Activated CD8-positive, alpha-beta memory T cell treated with anti-CD3 and anti-CD28 coated beads for 1 hour (primary cell): ENCODE results near the gene IQCH.

Experiments used
- DNase-seq, 2 donors: peaks; one replicate each; pipeline ENCODE4 v3.0.0-alpha.2; 2020; ENCODE audit warnings: low read depth in 1 of 2; ENCODE audit errors: extremely low read depth in 1 of 2

Gene IQCH

DNA sequence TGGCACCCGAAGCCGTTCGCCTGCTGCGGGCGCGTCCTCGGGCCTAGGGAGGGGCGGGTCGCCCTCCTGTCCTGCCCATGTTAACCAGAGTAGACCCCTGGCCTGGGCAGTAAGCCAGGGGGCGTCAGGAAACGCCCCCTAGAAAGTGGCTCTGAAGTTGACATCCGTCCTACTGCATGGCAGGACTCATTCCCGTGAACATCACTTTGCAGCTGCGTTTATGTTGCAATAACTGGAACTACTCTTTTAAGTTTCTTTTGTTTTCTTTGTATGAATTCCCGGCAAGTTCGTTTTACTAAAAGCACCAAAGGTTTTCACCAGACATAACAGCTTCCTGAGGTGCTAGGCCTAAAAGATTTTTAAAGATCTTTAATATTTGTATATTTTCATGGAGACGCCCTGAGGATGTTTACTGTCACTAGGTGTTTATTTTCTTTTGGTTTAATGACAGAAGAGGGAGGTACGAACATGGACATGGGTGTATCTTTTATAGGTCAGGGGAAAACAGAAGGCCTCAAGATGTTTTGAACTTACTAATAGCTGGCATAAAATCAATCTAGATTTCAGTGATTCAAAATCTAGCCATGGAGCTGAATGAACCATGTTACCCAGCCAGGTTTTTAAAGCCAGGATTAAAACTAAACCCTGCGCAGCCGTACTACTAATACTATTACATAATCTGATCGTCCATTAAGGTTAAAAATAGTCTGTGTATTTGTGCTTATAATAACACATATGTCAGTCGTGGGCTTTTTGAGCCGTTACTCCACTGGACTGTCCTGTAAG, 267.4 kb downstream of the IQCH start:
- no peak for DNase-seq

DNA sequence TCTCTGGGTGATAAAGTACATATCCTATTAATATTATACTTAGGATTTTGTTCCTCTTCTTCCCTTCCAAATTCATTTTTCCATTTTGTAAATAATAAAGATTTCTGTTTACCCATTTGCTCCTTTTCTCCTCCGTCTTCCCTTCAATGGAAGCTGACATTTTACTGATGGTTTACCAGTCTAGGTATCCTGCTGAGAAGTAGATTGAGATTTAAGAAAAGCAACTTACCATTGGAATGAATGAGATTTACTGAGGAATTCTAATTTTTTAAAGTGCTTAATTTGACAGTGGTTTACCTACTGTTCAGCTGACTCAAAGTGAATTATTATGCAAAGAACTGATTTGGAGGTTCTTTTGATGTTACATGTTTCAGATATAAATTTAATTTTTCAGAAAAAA, 268.7 kb downstream of the IQCH start:
- no peak for DNase-seq

DNA sequence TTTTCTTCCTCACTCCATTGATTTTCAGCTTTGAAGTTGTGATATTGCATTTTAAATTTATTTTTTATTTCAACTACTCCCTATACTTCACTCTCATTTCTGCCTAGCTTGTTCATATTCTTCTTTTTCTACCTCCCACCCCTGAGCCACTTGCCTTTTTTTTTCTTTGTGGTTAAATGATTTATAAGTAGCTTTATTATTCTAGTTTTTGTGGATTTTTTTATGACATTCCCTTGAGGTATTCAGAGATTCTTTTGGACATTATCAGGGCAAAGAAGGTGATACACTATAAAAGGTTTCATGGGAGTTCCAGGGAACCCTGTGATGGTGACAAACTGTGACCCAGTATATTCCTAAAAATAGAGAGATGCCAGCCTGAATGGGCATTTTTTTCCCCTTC, 269.6 kb downstream of the IQCH start:
- no peak for DNase-seq

DNA sequence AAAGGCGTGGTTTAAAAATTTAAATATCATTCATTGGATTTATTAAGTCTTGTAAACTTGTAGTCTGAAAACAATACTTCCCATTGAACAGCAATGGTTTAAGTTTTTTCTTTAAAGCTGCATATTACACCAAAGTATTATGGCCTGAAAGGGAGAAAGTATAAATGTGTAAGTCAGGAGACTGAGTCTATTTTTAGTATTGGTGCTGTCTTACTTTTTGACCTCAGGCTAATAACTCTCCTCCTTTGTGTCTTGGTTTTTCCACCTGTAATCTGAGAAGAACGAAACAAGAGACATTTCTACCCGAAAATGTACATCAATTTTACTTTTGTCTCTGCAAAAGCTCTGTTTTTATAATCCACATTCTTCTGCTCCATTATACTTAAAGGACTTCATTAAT, 273.9 kb downstream of the IQCH start:
- DNase-seq: no peak

DNA sequence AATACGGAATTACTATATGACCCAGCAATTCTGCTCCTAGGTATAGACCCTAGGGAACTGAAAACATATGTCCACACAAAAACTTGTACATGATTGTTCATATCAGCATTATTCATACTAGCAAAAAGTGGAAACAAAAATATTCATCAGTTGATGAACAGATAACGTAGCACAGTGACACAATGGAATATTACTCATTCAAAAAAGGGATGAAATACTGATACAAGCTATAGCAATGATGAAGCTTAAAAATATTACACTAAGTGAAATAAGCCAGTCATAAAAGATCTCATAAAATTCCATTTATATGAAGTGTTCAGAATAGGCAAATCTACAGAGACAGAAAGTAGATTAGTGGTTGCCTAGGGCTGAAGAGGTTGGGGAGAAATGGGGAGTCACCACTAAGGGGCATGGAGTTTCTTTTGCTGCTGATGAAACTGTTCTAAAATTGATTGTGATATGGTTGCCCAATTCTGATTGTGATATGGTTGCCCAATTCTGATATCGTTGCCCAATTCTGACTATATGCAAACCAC, 276.9 kb downstream of the IQCH start:
- no peak for DNase-seq

DNA sequence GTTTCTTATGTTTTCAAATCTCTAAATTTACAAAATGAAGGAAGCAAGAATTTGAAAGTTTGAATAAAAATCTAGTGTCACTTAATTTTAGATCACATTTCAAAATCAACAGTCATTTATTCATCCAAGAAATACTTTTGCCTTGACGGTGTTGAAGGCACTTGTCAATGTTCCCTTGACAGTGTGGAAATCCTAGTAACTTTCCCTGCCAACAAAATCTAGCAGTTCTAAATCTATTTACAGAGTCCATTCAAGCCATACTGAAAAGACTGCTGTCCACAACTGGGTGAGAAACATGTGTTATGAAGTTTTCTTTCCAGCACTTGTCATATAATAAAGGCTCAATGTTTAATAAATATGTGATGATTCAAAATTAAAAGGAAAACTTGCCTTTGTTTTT, 279.3 kb downstream of the IQCH start:
- no peak for DNase-seq

DNA sequence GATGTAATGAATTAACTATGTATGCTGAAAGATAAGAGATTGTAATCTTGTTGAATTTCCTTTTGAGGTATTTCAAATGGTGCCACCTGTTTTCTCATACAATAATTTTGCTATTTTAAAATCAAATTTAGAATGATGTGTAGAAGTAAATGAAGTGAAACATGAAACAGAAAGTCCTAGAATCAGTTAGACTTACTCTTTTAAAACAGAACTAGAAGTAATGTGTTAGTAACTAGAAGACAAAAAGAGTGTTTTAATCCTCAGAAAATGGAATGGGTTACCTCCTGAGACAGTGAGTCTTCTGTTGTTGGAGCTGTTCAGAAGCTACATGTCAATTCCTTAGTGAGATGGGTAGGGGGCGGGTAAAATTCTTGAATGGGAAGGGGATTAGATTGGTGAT, 279.8 kb downstream of the IQCH start:
- no peak for DNase-seq

DNA sequence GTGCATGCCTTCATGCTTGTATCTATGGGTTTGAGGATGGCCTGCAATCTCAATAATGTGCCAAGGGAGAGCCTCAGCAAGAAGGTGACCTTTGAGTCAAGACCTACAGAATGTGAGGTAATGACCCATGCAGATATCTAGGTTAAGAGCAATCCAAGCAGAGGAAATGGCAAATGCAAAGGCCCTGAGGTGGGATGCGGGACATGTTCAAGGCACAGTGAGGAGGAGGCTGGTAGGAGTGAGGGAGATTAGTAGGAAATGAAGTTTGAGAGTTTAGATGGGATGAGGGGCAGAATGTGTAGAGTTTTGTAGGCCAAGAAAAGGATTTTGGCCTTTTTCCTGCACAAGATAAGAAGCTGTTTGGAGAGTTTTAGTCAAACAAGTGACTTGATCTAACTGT, 283.2 kb downstream of the IQCH start:
- no peak for DNase-seq

DNA sequence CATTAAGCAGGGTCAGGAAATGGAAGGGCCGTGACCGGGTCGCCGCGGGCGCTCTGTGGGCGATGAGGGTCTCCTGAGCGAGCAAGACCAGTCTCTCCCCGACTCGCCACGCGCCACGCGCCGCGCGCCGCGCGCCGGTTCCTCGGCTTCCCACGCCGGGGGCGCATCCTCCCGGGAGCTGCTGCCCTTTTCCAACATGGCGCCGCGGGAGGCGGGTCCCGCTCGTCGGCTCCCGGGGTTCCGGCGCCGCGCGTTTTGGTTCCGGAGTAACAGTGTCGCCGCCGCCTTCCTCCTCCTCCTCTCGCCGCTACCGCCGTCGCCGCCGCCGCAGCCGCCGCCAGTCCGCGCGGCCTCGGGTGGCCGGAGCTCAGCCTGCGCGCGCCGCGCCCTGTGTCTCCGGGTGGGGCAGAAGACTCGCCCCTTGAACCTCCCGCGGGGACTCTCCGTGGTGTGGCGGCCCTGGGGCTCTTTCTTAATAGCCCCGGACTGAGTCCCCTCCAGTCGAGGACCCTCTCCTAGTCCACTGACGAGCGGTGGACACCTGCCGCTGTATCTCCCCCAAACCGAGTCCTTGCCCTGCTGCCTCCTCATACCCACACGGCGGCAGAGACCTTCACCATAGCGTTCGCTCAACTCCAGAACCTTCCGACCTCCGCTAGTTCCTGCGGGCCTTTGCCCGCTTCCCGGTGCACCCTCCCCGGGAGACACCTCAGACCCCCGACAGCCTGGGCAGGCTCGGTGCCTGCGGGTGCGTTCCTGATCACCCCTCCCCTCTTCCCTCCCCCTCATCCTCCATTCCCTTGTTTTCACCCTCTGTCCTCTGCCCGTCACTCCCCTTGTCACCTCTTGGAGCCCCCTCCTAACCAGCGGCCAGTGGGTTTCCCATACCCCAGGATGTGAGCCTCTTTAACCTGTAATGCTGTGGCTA, 288.1 kb downstream of the IQCH start, which contains the start of gene MAP2K5:
TSS of gene MAP2K5 (plus strand) at position 284 of the 928 bp plus-strand sequence. CDS start at position 917, 633 bp downstream.
- DNase-seq: peak; percentile 46 to 72

DNA sequence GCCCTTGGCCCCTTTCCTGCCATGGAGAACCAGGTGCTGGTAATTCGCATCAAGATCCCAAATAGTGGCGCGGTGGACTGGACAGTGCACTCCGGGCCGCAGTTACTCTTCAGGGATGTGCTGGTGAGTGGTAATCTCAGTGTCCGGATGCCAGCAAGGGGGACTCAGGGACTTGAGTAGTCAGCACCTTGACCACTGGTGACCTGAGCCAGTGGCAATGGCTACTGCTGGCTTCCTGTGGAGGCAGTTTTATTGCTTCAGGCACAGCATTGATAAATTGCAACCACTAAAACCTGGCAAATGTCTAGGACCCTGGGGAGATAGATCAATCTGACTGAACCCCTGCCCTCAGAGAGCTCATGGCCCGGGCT, 288.7 kb downstream of the IQCH start:
- no peak for DNase-seq

DNA sequence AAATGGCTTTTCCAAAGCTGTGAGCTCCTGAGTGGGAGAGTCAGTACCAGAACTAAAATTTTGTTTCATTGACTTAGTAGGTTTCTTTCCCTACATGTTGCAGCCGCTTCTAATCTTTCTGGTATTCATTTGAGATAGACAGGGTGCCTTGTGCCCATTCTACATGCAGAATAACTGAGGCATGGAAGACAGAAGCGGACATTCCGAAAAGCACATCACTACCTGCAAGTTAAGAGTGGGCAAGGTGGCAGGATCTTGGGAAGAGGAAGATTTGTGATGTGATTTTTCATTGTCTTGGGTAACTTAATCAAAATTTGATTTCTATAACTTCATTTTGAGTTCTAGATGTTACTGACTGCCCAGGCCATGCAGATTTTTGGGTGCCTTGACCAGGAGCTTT, 289.9 kb downstream of the IQCH start:
- no peak for DNase-seq

DNA sequence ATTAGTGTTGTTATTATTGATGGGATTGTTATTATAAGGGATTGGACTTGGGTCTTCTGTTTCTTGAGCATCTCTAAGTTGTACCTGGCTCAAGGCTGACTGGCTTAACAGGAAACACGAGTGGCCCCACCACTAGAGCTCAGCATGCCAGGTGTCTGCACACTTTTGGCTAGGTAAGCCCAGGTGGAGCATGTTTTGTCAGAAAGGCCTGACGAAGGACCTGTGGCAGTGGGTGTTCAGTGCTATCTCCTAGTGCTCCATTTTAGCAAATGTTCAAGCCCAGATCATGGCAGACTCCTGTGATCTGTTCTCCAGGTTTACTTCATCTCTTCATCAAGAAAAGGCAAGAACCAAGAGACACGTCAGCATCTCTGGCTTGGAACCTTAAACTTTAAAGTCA, 291.3 kb downstream of the IQCH start:
- DNase-seq: no peak

DNA sequence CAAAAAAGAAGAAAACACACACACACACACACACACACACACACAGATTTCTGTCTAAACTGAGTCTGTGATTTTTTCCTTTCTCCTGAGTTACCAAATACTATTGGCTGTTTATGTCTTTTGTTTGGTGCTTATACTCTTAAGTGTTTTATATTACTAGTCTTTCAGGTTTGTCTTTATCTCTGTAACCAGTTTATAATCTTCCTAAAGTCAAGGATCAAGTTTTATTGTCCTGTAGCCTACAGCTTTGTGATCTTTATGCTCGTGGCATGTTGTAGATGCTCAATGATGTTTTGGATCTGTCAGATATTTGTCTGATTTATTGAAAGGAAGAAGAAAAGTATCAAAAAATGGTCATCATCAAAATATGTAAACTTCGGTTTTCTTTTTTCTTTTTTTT, 292.5 kb downstream of the IQCH start:
- DNase-seq: no peak

DNA sequence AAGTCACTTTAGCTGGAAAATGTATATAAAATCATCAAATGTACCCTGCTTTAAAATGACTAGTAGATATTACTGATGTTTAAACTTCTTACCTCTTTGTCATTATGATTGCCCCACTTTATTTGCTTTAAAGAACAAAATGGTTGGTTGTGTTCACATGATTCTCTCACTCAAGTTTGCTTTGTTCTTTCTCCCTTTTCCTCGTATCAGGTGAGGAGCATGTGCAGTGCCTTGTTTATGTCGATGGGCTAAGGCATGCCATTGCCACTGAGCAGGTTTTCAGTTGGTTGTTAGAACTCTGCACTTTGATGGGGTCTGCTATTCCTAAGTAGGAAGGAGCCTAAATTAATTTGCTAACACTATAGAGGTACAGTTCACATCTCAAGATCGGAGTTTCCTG, 293.2 kb downstream of the IQCH start:
- no peak for DNase-seq

DNA sequence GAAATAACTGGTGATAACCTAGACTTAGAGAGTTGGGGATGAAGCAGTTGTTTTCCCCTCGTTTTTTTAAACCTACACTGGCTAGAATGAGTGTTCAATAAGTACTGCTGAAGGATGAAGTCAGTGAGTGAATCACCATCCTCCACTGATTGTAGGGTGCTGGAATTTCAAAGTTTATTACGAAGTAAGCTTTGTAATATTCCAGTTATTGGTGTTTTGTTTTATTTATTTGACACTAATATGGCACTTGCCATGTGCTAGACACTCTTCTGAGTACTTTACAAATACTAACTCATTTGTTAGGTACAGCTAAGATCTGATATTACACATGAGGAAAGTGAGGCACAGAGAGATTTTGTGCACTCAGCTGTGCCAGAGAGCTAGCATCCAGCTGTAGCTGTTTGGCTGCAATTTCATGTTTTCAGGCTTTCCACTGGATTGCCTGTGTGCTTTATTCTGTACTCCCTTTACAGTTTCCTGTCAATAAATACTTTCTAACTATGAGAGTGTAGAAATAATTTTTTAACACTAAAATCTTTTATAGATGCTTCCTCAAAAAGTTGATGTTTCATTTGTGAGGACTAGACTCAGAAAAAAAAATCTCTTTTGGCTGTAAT, 293.8 kb downstream of the IQCH start:
- DNase-seq: no peak

DNA sequence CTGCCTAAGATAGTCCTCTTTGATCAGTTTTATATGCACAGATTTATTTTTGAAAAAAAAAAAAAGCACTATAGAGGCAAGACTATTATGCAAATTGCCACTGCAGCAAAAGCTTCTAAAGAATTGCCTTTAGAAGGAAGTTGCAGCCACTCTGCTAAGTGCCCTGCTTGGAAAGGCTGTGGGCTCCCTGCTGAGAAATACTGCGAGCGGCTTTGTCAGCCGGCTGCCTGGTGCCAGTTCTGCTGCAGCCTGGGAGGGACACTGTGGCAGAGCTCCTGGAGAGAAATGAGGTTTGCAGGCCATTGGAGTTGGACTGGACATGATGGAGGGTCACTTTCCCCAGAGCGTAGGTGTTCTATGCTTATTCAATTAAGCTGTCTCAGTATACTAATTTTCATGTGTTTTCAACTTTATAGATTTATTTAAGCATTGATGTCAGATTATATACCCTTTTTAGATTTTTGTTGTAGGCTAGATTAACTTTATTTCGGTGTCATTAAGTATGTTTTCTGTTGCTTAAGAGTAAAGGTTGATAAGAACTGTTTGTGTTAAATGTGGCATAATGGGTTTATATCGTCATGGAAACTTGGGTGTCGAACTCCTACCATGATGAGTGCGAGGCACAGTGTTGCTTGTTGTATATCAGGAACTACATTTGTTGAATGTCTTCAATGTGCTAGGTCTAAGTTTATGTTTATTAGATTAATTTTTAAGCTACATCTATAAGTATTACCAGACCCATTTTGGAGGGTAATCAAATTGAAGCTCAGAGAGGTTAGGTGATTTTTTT, 294.5 kb downstream of the IQCH start:
- no peak for DNase-seq

DNA sequence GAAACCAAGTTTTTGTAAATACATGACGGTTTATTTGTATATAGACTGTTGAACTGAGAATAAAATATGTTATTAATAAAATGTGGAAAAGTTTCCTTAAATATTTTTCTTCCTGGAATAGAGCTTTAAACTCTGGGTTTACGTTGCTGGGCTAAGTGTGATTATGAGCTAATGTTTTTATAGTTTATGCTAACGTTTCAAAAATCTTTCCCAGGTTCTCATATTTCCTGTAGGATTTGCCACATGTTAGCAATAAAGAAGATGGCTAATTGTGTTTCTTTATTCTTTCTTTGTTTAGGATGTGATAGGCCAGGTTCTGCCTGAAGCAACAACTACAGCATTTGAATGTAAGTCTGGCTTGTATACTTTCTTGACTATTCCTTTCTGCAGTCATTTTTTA, 295.1 kb downstream of the IQCH start:
- DNase-seq: no peak

DNA sequence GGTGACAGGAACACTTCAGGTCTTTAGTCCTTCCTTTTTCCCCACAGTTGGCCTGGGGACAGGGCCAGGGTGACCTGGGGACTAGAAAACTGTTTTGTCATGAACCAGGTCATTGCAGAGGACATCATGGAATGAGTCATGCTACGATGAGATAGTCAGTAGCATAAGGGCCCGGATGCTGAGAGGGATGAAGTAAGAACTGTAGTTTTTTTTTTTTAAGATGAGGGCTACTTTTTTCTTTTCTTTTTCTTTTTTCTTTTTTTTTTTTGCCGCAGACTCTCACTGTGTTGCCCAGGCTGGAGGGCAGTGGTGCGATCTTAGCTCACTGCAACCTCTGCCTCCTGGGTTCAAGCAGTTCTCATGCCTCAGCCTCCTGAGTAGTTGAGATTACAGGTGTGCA, 295.9 kb downstream of the IQCH start:
- no peak for DNase-seq

DNA sequence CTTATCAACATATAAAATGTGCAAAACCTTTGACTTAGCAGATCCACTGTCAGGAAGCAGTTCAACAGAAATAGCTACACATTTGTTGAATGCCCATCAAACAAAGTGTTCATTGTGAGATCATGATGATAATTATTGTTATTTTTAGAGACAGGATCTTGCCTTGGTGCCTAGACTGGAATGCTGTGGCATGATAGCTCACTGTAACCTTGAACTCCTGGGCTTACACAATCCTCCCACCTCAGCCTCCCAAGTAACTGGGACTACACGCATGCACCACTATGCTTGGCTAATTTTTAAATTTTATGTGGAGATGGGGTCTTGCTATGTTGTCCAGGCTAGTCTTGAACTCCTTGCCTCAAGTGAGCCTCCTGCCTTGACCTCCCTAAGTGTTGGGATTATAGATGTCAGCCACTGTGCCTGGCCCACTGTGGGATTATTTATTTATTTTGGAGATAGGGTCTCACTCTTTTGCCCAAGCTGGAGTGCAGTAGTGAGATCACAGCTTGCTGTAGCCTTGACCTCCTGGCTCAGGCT, 296.7 kb downstream of the IQCH start:
- DNase-seq: no peak
